KMS-11 (cell line): ENCODE data around the gene ST6GALNAC1.

ENCODE experiments used
- H2AFZ ChIP-seq: fragments of 200-600 bp; sonication (generic); 2 replicates; pipeline ENCODE4 v1.6.1; 2016; ENCODE audit warnings: antibody characterized with exemption, mixed run types, low read depth
- H3K27ac ChIP-seq: fragments of 200-600 bp; sonication (generic); 2 replicates; pipeline ENCODE4 v1.6.1; 2016; ENCODE audit warnings: mild to moderate bottlenecking, mixed run types
- H3K27me3 ChIP-seq: fragments of 200-600 bp; sonication (generic); 2 replicates; pipeline ENCODE4 v1.6.1; 2017; ENCODE audit warnings: mild to moderate bottlenecking, low read depth, mixed run types, moderate library complexity; ENCODE audit not compliant: insufficient read depth
- H3K36me3 ChIP-seq: fragments of 200-600 bp; sonication (generic); 2 replicates; pipeline ENCODE4 v1.6.1; 2017; ENCODE audit warnings: mild to moderate bottlenecking, mixed run types; ENCODE audit not compliant: insufficient read depth
- H3K4me1 ChIP-seq: fragments of 200-600 bp; sonication (generic); 2 replicates; pipeline ENCODE4 v1.6.1; 2016; ENCODE audit warnings: mild to moderate bottlenecking, low read depth, mixed run types; ENCODE audit not compliant: poor library complexity, severe bottlenecking
- H3K4me2 ChIP-seq: fragments of 200-600 bp; sonication (generic); 2 replicates; pipeline ENCODE4 v1.7.0; 2016; ENCODE audit warnings: mild to moderate bottlenecking, mixed run types
- H3K4me3 ChIP-seq: fragments of 200-600 bp; sonication (generic); IDR thresholded peaks from 2 replicates; pipeline ENCODE4 v1.6.1; 2017; ENCODE audit warnings: low read depth, low read length, mixed read lengths; ENCODE audit not compliant: insufficient read depth
- H3K79me2 ChIP-seq: fragments of 200-600 bp; sonication (generic); 2 replicates; pipeline ENCODE4 v1.6.1; 2016; ENCODE audit warnings: low read depth, mixed run types; ENCODE audit not compliant: insufficient read depth
- H3K9ac ChIP-seq: fragments of 200-600 bp; sonication (generic); 2 replicates; pipeline ENCODE4 v1.6.1; 2016; ENCODE audit warnings: mild to moderate bottlenecking, mixed run types
- H4K20me1 ChIP-seq: fragments of 200-600 bp; sonication (generic); 2 replicates; pipeline ENCODE4 v1.6.1; 2016; ENCODE audit warnings: mild to moderate bottlenecking, mixed run types; ENCODE audit not compliant: insufficient read depth
- TF ChIP-seq, protein P1 (sequence below): fragments of 200-600 bp; sonication (generic); conservative IDR thresholded peaks from 2 replicates; pipeline ENCODE4 v1.6.1; 2017; ENCODE audit warnings: low read depth, mild to moderate bottlenecking, antibody characterized with exemption, low read length, moderate library complexity, mixed read lengths

ST6GALNAC1 gene

DNA sequence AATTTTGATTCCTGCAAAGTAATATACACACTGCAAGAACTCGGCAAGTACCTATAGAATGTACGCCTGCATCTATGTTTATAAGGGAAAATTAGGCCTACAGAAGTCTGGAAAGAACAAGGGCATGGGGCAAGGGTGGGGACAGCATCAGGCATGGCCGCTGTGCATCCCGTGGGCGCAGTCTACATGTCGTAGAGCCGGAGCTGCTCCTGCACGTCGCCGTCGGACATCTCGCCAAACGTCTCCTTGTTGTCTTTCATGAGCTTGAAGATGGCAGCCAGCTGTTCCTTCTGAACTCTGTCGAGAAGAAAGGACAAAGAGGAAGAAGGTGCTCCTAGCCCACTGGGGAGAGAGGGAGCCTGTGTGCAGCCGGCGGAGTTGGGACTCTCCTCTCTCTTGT, 33.8 kb upstream of the ST6GALNAC1 start:
- TF ChIP-seq, protein P1, sequence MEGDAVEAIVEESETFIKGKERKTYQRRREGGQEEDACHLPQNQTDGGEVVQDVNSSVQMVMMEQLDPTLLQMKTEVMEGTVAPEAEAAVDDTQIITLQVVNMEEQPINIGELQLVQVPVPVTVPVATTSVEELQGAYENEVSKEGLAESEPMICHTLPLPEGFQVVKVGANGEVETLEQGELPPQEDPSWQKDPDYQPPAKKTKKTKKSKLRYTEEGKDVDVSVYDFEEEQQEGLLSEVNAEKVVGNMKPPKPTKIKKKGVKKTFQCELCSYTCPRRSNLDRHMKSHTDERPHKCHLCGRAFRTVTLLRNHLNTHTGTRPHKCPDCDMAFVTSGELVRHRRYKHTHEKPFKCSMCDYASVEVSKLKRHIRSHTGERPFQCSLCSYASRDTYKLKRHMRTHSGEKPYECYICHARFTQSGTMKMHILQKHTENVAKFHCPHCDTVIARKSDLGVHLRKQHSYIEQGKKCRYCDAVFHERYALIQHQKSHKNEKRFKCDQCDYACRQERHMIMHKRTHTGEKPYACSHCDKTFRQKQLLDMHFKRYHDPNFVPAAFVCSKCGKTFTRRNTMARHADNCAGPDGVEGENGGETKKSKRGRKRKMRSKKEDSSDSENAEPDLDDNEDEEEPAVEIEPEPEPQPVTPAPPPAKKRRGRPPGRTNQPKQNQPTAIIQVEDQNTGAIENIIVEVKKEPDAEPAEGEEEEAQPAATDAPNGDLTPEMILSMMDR = no peak
- peaks cover 28% of the 10 kb centered on the region for H3K4me1 ChIP-seq
- H3K36me3 ChIP-seq = no peaks in the 10 kb centered on the region
- H3K79me2 ChIP-seq = no peaks in the 10 kb centered on the region
- H3K27ac ChIP-seq = no peak overlapping the region
- H3K4me3 ChIP-seq = no peak overlapping the region
- H3K27me3 ChIP-seq = no peaks in the 10 kb centered on the region; the same call in 1 of the 2 replicates
- H3K9ac ChIP-seq = no peak overlapping the region
- H4K20me1 ChIP-seq = no peaks in the 10 kb centered on the region
- no peak overlapping the region for H2AFZ ChIP-seq
- no peak overlapping the region for H3K4me2 ChIP-seq

DNA sequence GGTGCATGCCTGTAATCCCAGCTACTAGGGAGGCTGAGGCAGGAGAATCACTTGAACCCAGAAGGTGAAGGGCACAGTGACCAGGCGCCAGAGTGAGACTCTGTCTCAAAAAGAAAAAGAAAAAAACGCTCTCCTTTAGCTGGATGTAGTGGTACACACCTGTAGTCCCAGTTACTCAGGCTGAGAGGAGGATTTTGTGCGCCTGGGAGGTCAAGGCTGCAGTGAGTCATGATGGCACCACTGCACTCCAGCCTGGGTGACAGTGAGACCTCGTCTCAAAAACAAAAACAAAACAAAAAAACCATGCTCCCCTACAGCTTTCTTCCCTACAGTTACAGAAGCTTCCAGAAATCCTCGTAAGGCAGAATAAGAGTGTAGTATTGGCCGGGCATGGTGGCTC, 33.1 kb upstream of the ST6GALNAC1 start:
- Histone ChIP-seq H3K27ac (no peak overlapping the region), H3K79me2 (no peaks in the 10 kb centered on the region), H3K4me2 (no peak overlapping the region), H3K4me1 (peaks cover 22% of the 10 kb centered on the region), H4K20me1 (no peaks in the 10 kb centered on the region), H3K36me3 (no peaks in the 10 kb centered on the region), H2AFZ (no peak overlapping the region), H3K27me3 (no peaks in the 10 kb centered on the region; the same call in 1 of the 2 replicates), H3K9ac (no peak overlapping the region), H3K4me3 (no peak overlapping the region)
- TF ChIP-seq, protein P1 = no peak

DNA sequence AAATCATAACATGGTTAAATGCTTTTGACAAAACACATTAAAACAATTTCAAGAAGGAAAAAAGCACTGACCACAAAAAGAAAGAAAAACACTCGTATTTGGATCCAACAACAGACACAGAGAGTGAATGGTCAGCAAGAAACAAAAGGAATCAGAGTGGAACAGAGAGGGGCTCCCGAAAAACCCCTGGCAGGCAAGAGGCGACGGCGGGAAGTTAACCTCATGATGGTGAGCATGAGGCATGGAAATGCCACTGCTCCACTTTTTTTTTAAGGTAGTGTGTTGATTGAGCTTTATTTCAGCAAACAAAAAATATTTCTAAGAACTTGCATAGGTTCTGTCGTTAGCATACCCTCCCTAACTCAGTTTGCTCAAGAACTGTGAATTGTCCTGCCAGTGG, 32.1 kb upstream of the ST6GALNAC1 start:
- Histone ChIP-seq H3K27ac (no peak overlapping the region), H3K4me1 (peaks cover 19% of the 10 kb centered on the region), H3K9ac (no peak overlapping the region), H3K4me3 (no peak overlapping the region), H2AFZ (no peak overlapping the region), H3K79me2 (no peaks in the 10 kb centered on the region), H3K4me2 (no peak overlapping the region), H4K20me1 (no peaks in the 10 kb centered on the region), H3K27me3 (no peaks in the 10 kb centered on the region; the same call in 1 of the 2 replicates), H3K36me3 (no peaks in the 10 kb centered on the region)
- TF ChIP-seq, protein P1 = no peak

DNA sequence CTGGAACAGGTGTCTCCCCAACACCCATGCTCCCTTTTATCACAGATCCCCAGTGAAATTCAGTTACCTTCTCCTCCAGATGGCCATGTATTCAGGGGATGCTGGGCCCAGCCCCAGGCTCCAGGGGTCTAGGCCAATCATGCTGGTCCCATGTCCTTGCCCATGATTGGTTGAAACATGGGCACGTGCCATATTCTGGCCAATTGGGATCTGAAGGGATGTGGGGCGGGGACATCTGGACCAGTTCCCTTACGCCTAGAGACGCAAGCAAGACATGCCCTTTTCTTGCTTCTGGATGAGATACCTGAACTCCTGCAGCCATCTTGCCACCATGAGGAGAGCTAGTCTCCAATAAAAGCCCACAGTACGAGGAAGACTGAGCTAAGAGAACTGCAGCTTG, 31.0 kb upstream of the ST6GALNAC1 start:
- no peaks in the 10 kb centered on the region; the same call in 1 of the 2 replicates for H3K27me3 ChIP-seq
- H3K4me1 ChIP-seq = peaks cover 19% of the 10 kb centered on the region
- H3K9ac ChIP-seq = no peak overlapping the region
- no peaks in the 10 kb centered on the region for H3K36me3 ChIP-seq
- no peak overlapping the region for H2AFZ ChIP-seq
- no peak overlapping the region for H3K4me3 ChIP-seq
- TF ChIP-seq, protein P1 = no peak
- no peaks in the 10 kb centered on the region for H4K20me1 ChIP-seq
- no peaks in the 10 kb centered on the region for H3K79me2 ChIP-seq
- no peak overlapping the region for H3K4me2 ChIP-seq
- no peak overlapping the region for H3K27ac ChIP-seq
